Measurements from ENCODE around the gene CCNQ. TPM values are rescaled to one million over a fixed set of nuclear protein-coding genes. Genes with fewer than 3 reads are reported as not detected.

CCNQ gene
- total and polyA plus RNA-seq, 2 donors (not counting 3 experiments of a cell fraction or from before 2014, with no cell fraction given): 21.3 to 37.0 TPM

DNA sequence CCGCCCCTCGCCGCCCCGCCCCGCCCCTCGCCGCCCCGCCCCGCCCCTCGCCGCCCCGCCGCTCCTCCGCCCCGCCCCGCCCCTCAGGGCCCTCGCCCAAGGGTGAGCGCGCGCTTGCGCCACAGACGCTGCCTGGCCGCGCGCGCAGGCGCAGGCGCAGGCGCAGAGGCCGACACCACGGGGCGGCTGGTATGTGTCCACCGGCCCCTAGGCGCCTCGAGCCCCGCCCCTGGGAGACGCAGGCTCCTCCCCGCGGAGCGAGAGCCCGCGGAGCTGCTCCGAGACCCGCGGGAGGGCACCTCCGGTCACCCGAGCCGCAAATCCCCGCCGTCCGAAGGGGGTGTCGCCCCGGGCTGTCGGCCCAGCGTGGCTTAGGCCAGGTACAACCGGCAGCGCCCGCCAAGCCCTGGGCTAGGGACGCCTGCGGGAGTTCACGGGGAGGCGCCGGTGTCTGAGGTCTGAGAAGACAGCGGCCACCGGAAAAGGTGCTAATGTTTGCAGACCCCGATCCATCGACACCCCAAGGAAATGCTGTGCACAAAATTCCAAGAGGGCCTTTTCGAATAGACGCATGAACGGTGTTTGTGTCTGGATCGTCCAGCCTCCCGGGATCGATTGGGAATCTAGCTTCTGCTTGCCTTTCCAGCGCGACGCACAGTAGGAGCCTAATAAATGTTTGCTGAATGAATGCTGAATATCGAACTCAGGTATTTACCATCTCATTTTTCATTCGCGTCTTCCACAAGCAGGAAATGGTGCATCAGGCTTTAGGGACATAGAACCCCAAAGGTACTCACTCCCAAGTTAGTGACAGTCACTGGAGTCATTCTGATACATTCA is 473 bp upstream of the CCNQ start:
- dilution Hi-C loops (cut with MboI; ENCODE audit: extremely low pct_ligation_motif_present, low sequenced_read_pairs) (no loop called here), intact Hi-C loops (cut with micrococcal nuclease) (no loop called here)
- Histone ChIP-seq H3K36me3 (ENCODE audit: control insufficient read depth in 2 of 2, extremely low read depth in 1 of 2, insufficient read depth in 2 of 2, low read length in 2 of 2) (no peaks in the 10 kb centered on the region), H4K20me1 (replicated peaks; ENCODE audit: control insufficient read depth, extremely low read depth, insufficient read depth, low read length) (no peaks in the 10 kb centered on the region), H3K4me2 (ENCODE audit: insufficient read depth, low read length) (peak overlapping the region; percentile 76), H3K9me1 (replicated peaks; ENCODE audit: control insufficient read depth, extremely low read depth, insufficient read depth, low read length) (no peaks in the 10 kb centered on the region), H2AFZ (ENCODE audit: low read depth, low read length) (peak overlapping the region; percentile 89), H3K27ac (ENCODE audit: insufficient read depth, low read depth, low read length) (peak overlapping the region; percentile 12), H3K9me3 (replicated peaks; ENCODE audit: control insufficient read depth, insufficient read depth, low read length) (no peaks in the 10 kb centered on the region), H3K27me3 (ENCODE audit: control insufficient read depth in 2 of 2, insufficient read depth in 2 of 2, low read length in 2 of 2) (no peaks in the 10 kb centered on the region), H3K9ac (replicated peaks; ENCODE audit: extremely low read depth, insufficient read depth, low read length) (peak overlapping the region; percentile 51), H3K79me2 (ENCODE audit: control insufficient read depth, insufficient read depth, low read length) (peaks cover 12% of the 10 kb centered on the region), H3K4me1 (ENCODE audit: control insufficient read depth, extremely low read depth, insufficient read depth, low read length) (peaks cover 7% of the 10 kb centered on the region), H3K4me3 (replicated peaks in 1 of 3; ENCODE audit: insufficient read depth in 1 of 3, low read depth in 1 of 3, low read length in 3 of 3) (peak overlapping the region; percentile 21 to 74 (median 57))
- TF ChIP-seq FOS (IDR thresholded peaks at IDR 0.05; ENCODE audit: borderline replicate concordance, insufficient read depth, low read length) (no peak), EZH2 (IDR thresholded peaks at IDR 0.05; ENCODE audit: borderline replicate concordance, low read depth, low read length, severe bottlenecking) (no peak), GATA2 (IDR thresholded peaks at IDR 0.05; ENCODE audit: insufficient read depth, insufficient read length, low read depth, low read length) (no peak), MYC (IDR thresholded peaks at IDR 0.05; ENCODE audit: low read depth, low read length) (no peak)
- TF ChIP-seq, protein P1, sequence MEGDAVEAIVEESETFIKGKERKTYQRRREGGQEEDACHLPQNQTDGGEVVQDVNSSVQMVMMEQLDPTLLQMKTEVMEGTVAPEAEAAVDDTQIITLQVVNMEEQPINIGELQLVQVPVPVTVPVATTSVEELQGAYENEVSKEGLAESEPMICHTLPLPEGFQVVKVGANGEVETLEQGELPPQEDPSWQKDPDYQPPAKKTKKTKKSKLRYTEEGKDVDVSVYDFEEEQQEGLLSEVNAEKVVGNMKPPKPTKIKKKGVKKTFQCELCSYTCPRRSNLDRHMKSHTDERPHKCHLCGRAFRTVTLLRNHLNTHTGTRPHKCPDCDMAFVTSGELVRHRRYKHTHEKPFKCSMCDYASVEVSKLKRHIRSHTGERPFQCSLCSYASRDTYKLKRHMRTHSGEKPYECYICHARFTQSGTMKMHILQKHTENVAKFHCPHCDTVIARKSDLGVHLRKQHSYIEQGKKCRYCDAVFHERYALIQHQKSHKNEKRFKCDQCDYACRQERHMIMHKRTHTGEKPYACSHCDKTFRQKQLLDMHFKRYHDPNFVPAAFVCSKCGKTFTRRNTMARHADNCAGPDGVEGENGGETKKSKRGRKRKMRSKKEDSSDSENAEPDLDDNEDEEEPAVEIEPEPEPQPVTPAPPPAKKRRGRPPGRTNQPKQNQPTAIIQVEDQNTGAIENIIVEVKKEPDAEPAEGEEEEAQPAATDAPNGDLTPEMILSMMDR (IDR thresholded peaks at IDR 0.05; ENCODE audit: extremely low read depth in 1 of 2, insufficient read depth in 1 of 2, low read depth in 1 of 2, low read length in 2 of 2): no peak
- ChIA-PET POLR2A (interaction anchor here (0.6 kb wide), 1 partner anchor 49 kb away, joined by 3 read pairs; no protein-coding TSS in a partner anchor), CTCF (interaction anchor here (0.9 to 4.1 kb wide), 7 partner anchors 10 to 138 kb away, joined by 3 to 32 read pairs (median 4); no protein-coding TSS in a partner anchor)
- DNase-seq (ENCODE audit: low read depth, low spot score) (peak; percentile 83), FAIRE-seq (peak; percentile 85)
- no TSS peak for BruUV-seq (replicated peaks)
